GM06990 (cell line): Measurements from ENCODE around the gene FTL.
"Not testable (repeated sequence)": the region's sequence is repeated elsewhere in the genome, so short reads cannot be mapped to it uniquely, and the experiment has no call there.

Experiments
- DNase-seq: peaks from one replicate; pipeline ENCODE4 v3.0.0-alpha.2; 2011; ENCODE audit not compliant: insufficient read length; ENCODE audit errors: extremely low read depth
- H3K27me3 ChIP-seq: replicated peaks from 2 replicates; pipeline ENCODE4 v1.6.0; 2011; ENCODE audit warnings: low read length; ENCODE audit not compliant: control insufficient read depth, insufficient read depth
- H3K36me3 ChIP-seq: 2 replicates; pipeline ENCODE4 v1.5.1; 2011; ENCODE audit warnings: low read length; ENCODE audit not compliant: control insufficient read depth, insufficient read depth
- H3K4me3 ChIP-seq: replicated peaks from 2 replicates; pipeline ENCODE4 v1.5.1; 2011; ENCODE audit warnings: low read depth, mild to moderate bottlenecking, control low read depth, low read length
- CTCF ChIP-seq: IDR thresholded peaks from 2 replicates; pipeline ENCODE4 v1.5.1; 2011; ENCODE audit warnings: low read length, control low read depth, mild to moderate bottlenecking, inconsistent platforms; ENCODE audit not compliant: insufficient read depth, poor library complexity, severe bottlenecking

Gene FTL

GRCh38 chr19:48921721-48922500 lies 43.2 kb upstream of the FTL start:
- no peak for TF ChIP-seq CTCF
- Histone ChIP-seq H3K4me3 (no peak overlapping the region), H3K36me3 (peaks cover 30% of the 10 kb centered on the region), H3K27me3 (no peaks in the 10 kb centered on the region)
- no peak for DNase-seq

GRCh38 chr19:48922548-48923490 lies 42.3 kb upstream of the FTL start:
- Histone ChIP-seq H3K27me3 (no peaks in the 10 kb centered on the region), H3K4me3 (no peak overlapping the region), H3K36me3 (peaks cover 30% of the 10 kb centered on the region)
- TF ChIP-seq CTCF, result no peak
- no peak for DNase-seq

- TF ChIP-seq CTCF, result no peak
- Histone ChIP-seq H3K36me3 (peaks cover 16% of the 10 kb centered on the region), H3K4me3 (no peak overlapping the region), H3K27me3 (no peaks in the 10 kb centered on the region)
- DNase-seq, result no peak
These were observed 39.8 kb upstream of the FTL start for GRCh38 chr19:48925240-48925843.

- not testable (repeated sequence) for H3K27me3 ChIP-seq, H3K4me3 ChIP-seq, DNase-seq
- peaks cover 14% of the 10 kb centered on the region for H3K36me3 ChIP-seq
These were observed 39.2 kb upstream of the FTL start for GRCh38 chr19:48925890-48926289.

- Histone ChIP-seq H3K4me3 (no peak overlapping the region), H3K36me3 (peaks cover 5% of the 10 kb centered on the region), H3K27me3 (no peaks in the 10 kb centered on the region)
- DNase-seq, result no peak
- no peak for TF ChIP-seq CTCF
These were observed 38.2 kb upstream of the FTL start for GRCh38 chr19:48926909-48927308.

- not testable (repeated sequence) for DNase-seq
These were observed 37.4 kb upstream of the FTL start for GRCh38 chr19:48927692-48928091.

More at GRCh38 chr19:48927692-48928091, 37.4 kb upstream of the FTL start:
- H3K36me3 ChIP-seq, H3K27me3 ChIP-seq, H3K4me3 ChIP-seq: not testable (repeated sequence)
